ENCODE measurements around the gene SEC14L6. TPM values are rescaled to one million over a fixed set of nuclear protein-coding genes. Genes with fewer than 3 reads are reported as not detected.
"Not testable (repeated sequence)": the region's sequence is repeated elsewhere in the genome, so short reads cannot be mapped to it uniquely, and the experiment has no call there.

Gene SEC14L6
- total RNA-seq, 1 donor from 2014 or later = 4.8 TPM

DNA sequence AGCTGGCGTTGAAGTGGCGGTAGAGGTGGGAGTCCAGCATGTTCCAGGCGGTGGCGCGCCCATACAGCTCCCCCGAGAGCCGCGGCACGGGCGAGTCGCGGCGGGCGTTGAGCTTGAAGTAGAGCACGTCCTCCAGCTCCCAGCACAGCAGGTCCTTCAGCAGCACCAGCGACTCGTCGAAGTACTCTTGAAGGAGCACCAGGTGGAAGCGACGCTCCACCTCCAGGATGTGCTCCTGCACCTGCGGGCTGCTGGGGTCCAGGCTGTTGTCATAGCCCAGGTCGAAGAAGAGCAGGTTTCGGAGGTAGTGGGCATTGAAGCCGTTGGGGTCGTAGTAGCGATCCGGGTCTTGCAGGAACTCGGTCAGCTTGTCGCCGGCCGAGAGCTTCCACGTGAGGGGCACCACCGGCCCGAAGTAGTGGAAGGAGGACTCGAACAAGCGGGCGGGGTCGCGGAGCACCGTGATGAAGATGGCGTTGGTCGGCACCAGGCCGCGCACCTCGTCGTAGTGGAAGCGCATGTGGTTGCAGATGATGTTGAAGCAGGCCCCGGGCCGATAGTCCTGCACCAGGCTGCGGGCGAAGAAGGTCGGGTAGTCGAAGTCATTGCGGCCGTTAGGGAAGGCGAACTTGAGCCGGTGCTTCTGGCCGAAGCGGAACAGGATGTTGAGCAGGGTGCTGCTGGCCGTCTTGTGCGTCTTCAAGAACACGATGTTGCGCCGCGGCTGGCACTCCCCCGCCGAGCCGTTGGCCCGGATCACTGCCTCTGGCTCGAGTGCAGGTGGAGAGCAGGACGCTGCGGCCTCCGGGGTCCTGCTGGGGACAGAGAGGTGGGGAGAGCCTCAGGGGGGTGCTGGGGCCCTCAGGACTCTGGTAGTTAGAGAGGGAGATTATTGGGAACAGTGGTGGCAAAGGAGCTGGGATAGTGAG is 9.0 kb upstream of the SEC14L6 start:
- no peak for DNase-seq (ENCODE audit: low spot score, unreplicated experiment)

GRCh38 chr22:30553971-30554370 is 7.4 kb upstream of the SEC14L6 start:
- H3K4me1 Mint-ChIP-seq (ENCODE audit: low read depth) = no peaks in the 10 kb centered on the region
- H3K9me3 Mint-ChIP-seq (ENCODE audit: low read depth) = no peaks in the 10 kb centered on the region
- H3K4me3 Mint-ChIP-seq (ENCODE audit: low read depth) = no peak overlapping the region
- no peaks in the 10 kb centered on the region for H3K27me3 Mint-ChIP-seq
- DNase-seq (ENCODE audit: low spot score, unreplicated experiment) = no peak
- H3K27ac Mint-ChIP-seq = no peak overlapping the region
- no peak for TF ChIP-seq CTCF (IDR thresholded peaks at IDR 0.05; ENCODE audit: unreplicated experiment)
- H3K36me3 Mint-ChIP-seq (ENCODE audit: insufficient read depth) = peaks cover 13% of the 10 kb centered on the region

More for the DNA sequence above, 9.0 kb upstream of the SEC14L6 start:
- Mint-ChIP-seq H3K4me1 (ENCODE audit: low read depth) (peaks cover 9% of the 10 kb centered on the region), H3K27ac (no peak overlapping the region), H3K36me3 (ENCODE audit: insufficient read depth) (peaks cover 13% of the 10 kb centered on the region), H3K27me3 (no peaks in the 10 kb centered on the region), H3K9me3 (ENCODE audit: low read depth) (no peaks in the 10 kb centered on the region), H3K4me3 (ENCODE audit: low read depth) (no peak overlapping the region)
- no peak for TF ChIP-seq CTCF (IDR thresholded peaks at IDR 0.05; ENCODE audit: unreplicated experiment)

DNA sequence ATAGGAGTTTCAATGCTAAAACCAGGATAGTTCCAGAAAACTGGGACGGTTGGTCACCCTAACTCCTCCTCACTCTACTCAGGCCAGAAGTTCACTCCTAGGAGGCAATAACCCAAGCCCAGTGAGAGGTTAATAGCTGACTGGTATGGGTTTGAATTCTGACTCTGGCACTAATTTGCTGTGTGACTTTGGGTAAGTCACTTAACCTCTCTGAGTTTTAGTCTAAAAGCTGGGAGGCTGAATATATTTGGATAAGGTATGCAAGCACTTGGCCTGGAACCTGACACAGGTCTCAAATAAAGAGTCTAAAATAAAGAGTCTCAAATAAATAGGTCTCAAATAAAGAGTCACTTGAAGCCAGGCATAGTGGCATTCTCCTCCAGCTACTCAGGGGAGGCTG is 6.2 kb upstream of the SEC14L6 start:
- Mint-ChIP-seq H3K36me3 (ENCODE audit: insufficient read depth) (peaks cover 13% of the 10 kb centered on the region), H3K27me3 (peaks cover 3% of the 10 kb centered on the region), H3K27ac (no peak overlapping the region), H3K4me1 (ENCODE audit: low read depth) (no peaks in the 10 kb centered on the region), H3K9me3 (ENCODE audit: low read depth) (no peaks in the 10 kb centered on the region), H3K4me3 (ENCODE audit: low read depth) (no peak overlapping the region)
- DNase-seq (ENCODE audit: low spot score, unreplicated experiment) = no peak
- TF ChIP-seq CTCF (IDR thresholded peaks at IDR 0.05; ENCODE audit: unreplicated experiment) = no peak

GRCh38 chr22:30551813-30552212 is 5.3 kb upstream of the SEC14L6 start:
- not testable (repeated sequence) for H3K27ac Mint-ChIP-seq; H3K27me3 Mint-ChIP-seq; H3K9me3 Mint-ChIP-seq (ENCODE audit: low read depth); DNase-seq (ENCODE audit: low spot score, unreplicated experiment); H3K4me3 Mint-ChIP-seq (ENCODE audit: low read depth); H3K4me1 Mint-ChIP-seq (ENCODE audit: low read depth)
- peaks cover 13% of the 10 kb centered on the region for H3K36me3 Mint-ChIP-seq (ENCODE audit: insufficient read depth)

- no peaks in the 10 kb centered on the region for H3K36me3 Mint-ChIP-seq (ENCODE audit: insufficient read depth)
- no peak for DNase-seq (ENCODE audit: low spot score, unreplicated experiment)
- H3K27me3 Mint-ChIP-seq = peaks cover 20% of the 10 kb centered on the region
- H3K27ac Mint-ChIP-seq = peak overlapping the region; percentile 27
- TF ChIP-seq CTCF (IDR thresholded peaks at IDR 0.05; ENCODE audit: unreplicated experiment) = no peak
- no peak overlapping the region for H3K4me3 Mint-ChIP-seq (ENCODE audit: low read depth)
- peaks cover 3% of the 10 kb centered on the region for H3K4me1 Mint-ChIP-seq (ENCODE audit: low read depth)
- H3K9me3 Mint-ChIP-seq (ENCODE audit: low read depth) = no peaks in the 10 kb centered on the region
Measured at GRCh38 chr22:30547188-30547587, 647 bp upstream of the SEC14L6 start.

GRCh38 chr22:30542811-30543188 is 3.7 kb downstream of the SEC14L6 start:
- Mint-ChIP-seq H3K4me3 (ENCODE audit: low read depth) (peak overlapping the region; percentile 60), H3K36me3 (ENCODE audit: insufficient read depth) (no peaks in the 10 kb centered on the region), H3K27me3 (peaks cover 17% of the 10 kb centered on the region), H3K27ac (peak overlapping the region; percentile 1), H3K9me3 (ENCODE audit: low read depth) (no peaks in the 10 kb centered on the region), H3K4me1 (ENCODE audit: low read depth) (peaks cover 4% of the 10 kb centered on the region)
- no peak for DNase-seq (ENCODE audit: low spot score, unreplicated experiment)
- no peak for TF ChIP-seq CTCF (IDR thresholded peaks at IDR 0.05; ENCODE audit: unreplicated experiment)

Measured in progenitor cell of endocrine pancreas (in vitro differentiated cells).